ENCODE data around the gene ITGB1. TPM values are rescaled to one million over a fixed set of nuclear protein-coding genes. Genes with fewer than 3 reads are reported as not detected.

ITGB1 gene
- total and polyA plus RNA-seq, 10 of the 15 experiments (the other 5 are each of a cell fraction or from before 2014, with no cell fraction given) = 2.8 to 20.7 (median 10.4) TPM

GRCh38 chr10:32911285-32912016 is 46.6 kb downstream of the ITGB1 start:
- H3K4me3 ChIP-seq = no peak overlapping the region
- H3K27me3 ChIP-seq (replicated peaks in 1 of 2; ENCODE audit: control insufficient read depth in 2 of 2, insufficient read depth in 2 of 2, low read length in 1 of 2) = no peaks in the 10 kb centered on the region
- H3K4me1 ChIP-seq (ENCODE audit: control insufficient read depth, insufficient read depth, low read length) = no peaks in the 10 kb centered on the region
- CTCF ChIA-PET = no interaction called here
- H3K4me2 ChIP-seq (ENCODE audit: control insufficient read depth, insufficient read depth) = no peak overlapping the region
- no peak for ATAC-seq
- 90% methylated on average over 11 of the region's 11 CpGs for WGBS (ENCODE audit: insufficient coverage, insufficient replicate concordance, low lambda C conversion rate, missing lambda C conversion rate)
- in situ Hi-C loops (cut with MboI) (no loop called here), intact Hi-C loops (cut with micrococcal nuclease; ENCODE audit: unreplicated experiment) (no loop called here)
- H3K9ac ChIP-seq (ENCODE audit: control insufficient read depth, insufficient read depth, low read length) = no peak overlapping the region
- H2AFZ ChIP-seq (ENCODE audit: control insufficient read depth, low read depth, low read length) = no peak overlapping the region
- TF ChIP-seq SP1 (IDR thresholded peaks at IDR 0.05; ENCODE audit: low read depth, low read length) (no peak), ZNF687 (IDR thresholded peaks at IDR 0.05) (no peak), NFYA (IDR thresholded peaks at IDR 0.05; ENCODE audit: borderline replicate concordance, low read depth, low read length) (no peak), IRF3 (IDR thresholded peaks at IDR 0.05) (no peak), NFYB (IDR thresholded peaks at IDR 0.05; ENCODE audit: insufficient read depth, low read depth, low read length) (no peak), CBX3 (IDR thresholded peaks at IDR 0.05; ENCODE audit: borderline replicate concordance, low read depth) (no peak), ETV6 (conservative IDR thresholded peaks at IDR 0.05 in 1 of 2, IDR thresholded peaks at IDR 0.05 in 1 of 2; ENCODE audit: borderline replicate concordance in 1 of 2, low read depth in 1 of 2) (no peak), ZSCAN29 (IDR thresholded peaks at IDR 0.05) (no peak), KDM1A (IDR thresholded peaks at IDR 0.05; ENCODE audit: borderline replicate concordance) (no peak), BCL3 (IDR thresholded peaks at IDR 0.05; ENCODE audit: borderline replicate concordance, insufficient read depth, low read depth, low read length, poor library complexity, severe bottlenecking) (no peak), YY1 (IDR thresholded peaks at IDR 0.05; ENCODE audit: low read depth, low read length) (no peak), TCF12 (IDR thresholded peaks at IDR 0.05; ENCODE audit: low read depth, low read length) (no peak)
- H3K36me3 ChIP-seq (ENCODE audit: control insufficient read depth in 2 of 2, insufficient read depth in 2 of 2, low read length in 1 of 2) = 0 out of 4 replicates have a peak, but pooled peaks cover 0 to 3% of the 10 kb centered on the region in 2 experiments
- POLR2A ChIA-PET = no interaction called here
- H4K20me1 ChIP-seq (ENCODE audit: control insufficient read depth, insufficient read depth) = no peaks in the 10 kb centered on the region; the same call in 1 of the 2 replicates
- no peaks in the 10 kb centered on the region for H3K9me3 ChIP-seq (replicated peaks; ENCODE audit: control insufficient read depth, insufficient read depth, low read length)
- RAD21 ChIA-PET (ENCODE audit: unreplicated experiment) = no interaction called here
- no peak for DNase-seq (ENCODE audit: low read depth, low spot score)
- no TSS peak for BruUV-seq (replicated peaks)
- SMC1A ChIA-PET (ENCODE audit: uncharacterized antibody, unreplicated experiment) = no interaction called here
- H3K27ac ChIP-seq (ENCODE audit: control insufficient read depth, insufficient read depth) = no peak overlapping the region
- FAIRE-seq = peak; percentile 75
- no peaks in the 10 kb centered on the region for H3K79me2 ChIP-seq (ENCODE audit: control insufficient read depth, insufficient read depth, low read length)
